ENCODE results near the gene MSLN.

MSLN gene

GRCh38 chr16:721765-722540 is 38.6 kb upstream of the MSLN start:
- in situ Hi-C loops (cut with HindIII; ENCODE audit: low pct_ligation_motif_present, low pct_unique_long_range_greater_than_20kb, low sequenced_read_pairs): no loop called here
- DNase-seq: no peak

GRCh38 chr16:722835-723633 is 37.5 kb upstream of the MSLN start:
- no peak for DNase-seq
- in situ Hi-C loops (cut with HindIII; ENCODE audit: low pct_ligation_motif_present, low pct_unique_long_range_greater_than_20kb, low sequenced_read_pairs): no loop called here

- in situ Hi-C loops (cut with HindIII; ENCODE audit: low pct_ligation_motif_present, low pct_unique_long_range_greater_than_20kb, low sequenced_read_pairs): no loop called here
- no peak for DNase-seq
Measured at GRCh38 chr16:723695-724094, 36.8 kb upstream of the MSLN start.

- no peak for DNase-seq
- in situ Hi-C loops (cut with HindIII; ENCODE audit: low pct_ligation_motif_present, low pct_unique_long_range_greater_than_20kb, low sequenced_read_pairs): no loop called here
Measured at GRCh38 chr16:724188-725040, 36.1 kb upstream of the MSLN start.

- in situ Hi-C loops (cut with HindIII; ENCODE audit: low pct_ligation_motif_present, low pct_unique_long_range_greater_than_20kb, low sequenced_read_pairs): no loop called here
- no peak for DNase-seq
Measured at GRCh38 chr16:725041-725376, 35.5 kb upstream of the MSLN start.

- no peak for DNase-seq
- in situ Hi-C loops (cut with HindIII; ENCODE audit: low pct_ligation_motif_present, low pct_unique_long_range_greater_than_20kb, low sequenced_read_pairs): no loop called here
Measured at GRCh38 chr16:725463-726187, 34.9 kb upstream of the MSLN start.

- no peak for DNase-seq
- in situ Hi-C loops (cut with HindIII; ENCODE audit: low pct_ligation_motif_present, low pct_unique_long_range_greater_than_20kb, low sequenced_read_pairs): no loop called here
Measured at GRCh38 chr16:726188-726437, 34.4 kb upstream of the MSLN start.

- peak; percentile 71 for DNase-seq
- in situ Hi-C loops (cut with HindIII; ENCODE audit: low pct_ligation_motif_present, low pct_unique_long_range_greater_than_20kb, low sequenced_read_pairs): no loop called here
Measured at GRCh38 chr16:726438-727290, 33.9 kb upstream of the MSLN start, which contains the start of the genes CCDC78 and HAGHL. TSS of gene CCDC78 (minus strand) at chr16:726443. CDS start at chr16:726367, 76 bp downstream. TSS of gene HAGHL (plus strand) at chr16:727106. CDS start at chr16:727510, 404 bp downstream.

- in situ Hi-C loops (cut with HindIII; ENCODE audit: low pct_ligation_motif_present, low pct_unique_long_range_greater_than_20kb, low sequenced_read_pairs): no loop called here
- DNase-seq: no peak
Measured at GRCh38 chr16:727291-727977, 33.1 kb upstream of the MSLN start.

- in situ Hi-C loops (cut with HindIII; ENCODE audit: low pct_ligation_motif_present, low pct_unique_long_range_greater_than_20kb, low sequenced_read_pairs): no loop called here
- DNase-seq: peak; percentile 91
Measured at GRCh38 chr16:728131-728889, 32.2 kb upstream of the MSLN start.

GRCh38 chr16:728890-729744 is 31.4 kb upstream of the MSLN start:
- in situ Hi-C loops (cut with HindIII; ENCODE audit: low pct_ligation_motif_present, low pct_unique_long_range_greater_than_20kb, low sequenced_read_pairs): no loop called here
- DNase-seq: no peak

- in situ Hi-C loops (cut with HindIII; ENCODE audit: low pct_ligation_motif_present, low pct_unique_long_range_greater_than_20kb, low sequenced_read_pairs): no loop called here
- no peak for DNase-seq
Measured at GRCh38 chr16:729768-730665, 30.5 kb upstream of the MSLN start.

- in situ Hi-C loops (cut with HindIII; ENCODE audit: low pct_ligation_motif_present, low pct_unique_long_range_greater_than_20kb, low sequenced_read_pairs): no loop called here
Measured at GRCh38 chr16:730666-731509, 29.6 kb upstream of the MSLN start.

GRCh38 chr16:732332-732731 is 28.2 kb upstream of the MSLN start:
- DNase-seq: no peak
- in situ Hi-C loops (cut with HindIII; ENCODE audit: low pct_ligation_motif_present, low pct_unique_long_range_greater_than_20kb, low sequenced_read_pairs): no loop called here

More at GRCh38 chr16:730666-731509, 29.6 kb upstream of the MSLN start:
- DNase-seq: no peak
